ENCODE measurements around the gene ENO2.

ENO2 gene

GRCh38 chr12:6925540-6926279, 11.3 kb downstream of the ENO2 start:
- H3K27me3 ChIP-seq (ENCODE audit: insufficient read depth, low read length, poor library complexity), result no peaks in the 10 kb centered on the region
- H3K79me2 ChIP-seq (ENCODE audit: control insufficient read depth, insufficient read depth, low read length), result peaks cover 21% of the 10 kb centered on the region
- DNase-seq, result peak; percentile 96
- H3K4ac ChIP-seq (ENCODE audit: low read depth, low read length), result peak overlapping the region; percentile 44
- H3K23ac ChIP-seq (ENCODE audit: low read length), result peak overlapping the region; percentile 97
- H2AK5ac ChIP-seq (ENCODE audit: low read length), result peak overlapping the region; percentile 91
- no peak overlapping the region for H4K5ac ChIP-seq (ENCODE audit: low read length)
- WGBS (ENCODE audit: extremely low coverage, insufficient coverage, low lambda C conversion rate), result no CpG with 5 or more reads among the region's 8 CpGs
- no peaks in the 10 kb centered on the region for H3K36me3 ChIP-seq (ENCODE audit: control insufficient read depth, insufficient read depth, low read length)
- H3K4me3 ChIP-seq (ENCODE audit: low read length), result peak overlapping the region; percentile 32
- H3K18ac ChIP-seq (ENCODE audit: low read length), result peak overlapping the region; percentile 19
- peaks cover 4% of the 10 kb centered on the region for H3K79me1 ChIP-seq (ENCODE audit: low read length)
- H3K9ac ChIP-seq (ENCODE audit: low read length), result peak overlapping the region; percentile 92
- H2BK120ac ChIP-seq (ENCODE audit: low read depth, low read length), result no peak overlapping the region
- H4K8ac ChIP-seq (ENCODE audit: low read depth, low read length), result no peak overlapping the region
- H2BK5ac ChIP-seq (ENCODE audit: low read length), result peak overlapping the region; percentile 89
- H3K27ac ChIP-seq (ENCODE audit: low read depth, low read length), result peak overlapping the region; percentile 94
- peak overlapping the region; percentile 96 for H3K56ac ChIP-seq (ENCODE audit: low read length)
- H3K4me2 ChIP-seq (ENCODE audit: low read length), result peak overlapping the region; percentile 79
- peaks cover 19% of the 10 kb centered on the region for H3K4me1 ChIP-seq (ENCODE audit: control insufficient read depth, low read depth, low read length)
- H2BK15ac ChIP-seq (replicated peaks; ENCODE audit: low read depth), result no peak overlapping the region

DNA sequence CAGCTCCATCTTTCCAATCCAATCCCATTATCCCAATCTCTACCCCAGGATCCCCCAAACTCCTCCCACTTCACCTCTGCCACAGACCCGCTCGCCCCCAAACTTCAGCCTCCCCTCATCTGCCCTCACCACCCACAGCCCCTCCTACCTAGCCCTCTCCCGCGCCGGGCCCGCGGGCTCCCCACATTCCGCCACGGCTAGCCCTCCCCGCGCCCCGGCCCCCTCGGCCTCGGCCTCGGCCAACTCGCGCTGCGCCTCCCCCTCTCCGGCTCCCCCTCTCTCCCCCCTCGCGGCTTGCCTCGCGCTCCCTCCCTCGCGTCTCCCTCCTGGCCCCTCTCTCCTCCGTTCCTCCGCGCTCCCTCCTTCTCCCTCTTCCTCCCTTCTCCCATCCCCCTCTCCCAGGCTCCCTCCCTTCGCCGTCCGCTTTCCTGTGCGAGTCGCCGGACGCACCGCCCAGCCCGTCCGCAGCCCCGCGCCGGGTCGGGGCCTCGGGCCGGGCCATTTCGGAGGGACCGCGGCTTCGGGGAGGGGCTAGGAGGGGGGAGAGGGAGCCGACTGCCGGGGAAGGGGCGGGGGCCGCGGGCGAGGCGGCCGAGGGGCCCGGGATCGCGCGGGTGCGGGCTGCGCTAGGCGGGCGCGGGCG, 13.1 kb downstream of the ENO2 start, which contains the start of gene ATN1:
TSS of gene ATN1 (plus strand) at position 581 of the 643 bp plus-strand sequence. CDS start 6,043 bp downstream, outside the sequence.
- Histone ChIP-seq H3K18ac (ENCODE audit: low read length) (peak within 1 kb of the TSS; percentile 99), H3K9ac (ENCODE audit: low read length) (peak within 1 kb of the TSS; percentile 96), H3K27ac (ENCODE audit: low read depth, low read length) (peak within 1 kb of the TSS; percentile 94), H3K36me3 (ENCODE audit: control insufficient read depth, insufficient read depth, low read length) (peaks cover 1% of the 10 kb centered on the region), H4K5ac (ENCODE audit: low read length) (no peak within 1 kb of the TSS), H3K4me1 (ENCODE audit: control insufficient read depth, low read depth, low read length) (peaks cover 19% of the 10 kb centered on the region), H2BK120ac (ENCODE audit: low read depth, low read length) (peak within 1 kb of the TSS; percentile 99), H2BK5ac (ENCODE audit: low read length) (peak within 1 kb of the TSS; percentile 74), H3K4me3 (ENCODE audit: low read length) (peak within 1 kb of the TSS; percentile 95), H4K8ac (ENCODE audit: low read depth, low read length) (peak within 1 kb of the TSS; percentile 90), H3K27me3 (ENCODE audit: insufficient read depth, low read length, poor library complexity) (no peaks in the 10 kb centered on the region), H3K4me2 (ENCODE audit: low read length) (peak within 1 kb of the TSS; percentile 98), H3K23ac (ENCODE audit: low read length) (peak within 1 kb of the TSS; percentile 68), H3K79me2 (ENCODE audit: control insufficient read depth, insufficient read depth, low read length) (peaks cover 34% of the 10 kb centered on the region), H3K4ac (ENCODE audit: low read depth, low read length) (peak within 1 kb of the TSS; percentile 100), H3K79me1 (ENCODE audit: low read length) (peaks cover 9% of the 10 kb centered on the region), H3K56ac (ENCODE audit: low read length) (peak within 1 kb of the TSS; percentile 98), H2BK15ac (replicated peaks; ENCODE audit: low read depth) (peak within 1 kb of the TSS; percentile 28), H2AK5ac (ENCODE audit: low read length) (peak within 1 kb of the TSS; percentile 82)
- DNase-seq, result peak; percentile 93
- no CpG with 5 or more reads among the region's 66 CpGs for WGBS (ENCODE audit: extremely low coverage, insufficient coverage, low lambda C conversion rate)

- Histone ChIP-seq H2BK5ac (ENCODE audit: low read length) (peak overlapping the region; percentile 54), H3K79me1 (ENCODE audit: low read length) (peaks cover 12% of the 10 kb centered on the region), H3K4me3 (ENCODE audit: low read length) (peak overlapping the region; percentile 95), H4K5ac (ENCODE audit: low read length) (no peak overlapping the region), H3K79me2 (ENCODE audit: control insufficient read depth, insufficient read depth, low read length) (peaks cover 38% of the 10 kb centered on the region), H2BK120ac (ENCODE audit: low read depth, low read length) (peak overlapping the region; percentile 99), H2AK5ac (ENCODE audit: low read length) (peak overlapping the region; percentile 22), H3K4ac (ENCODE audit: low read depth, low read length) (peak overlapping the region; percentile 100), H3K4me1 (ENCODE audit: control insufficient read depth, low read depth, low read length) (peaks cover 19% of the 10 kb centered on the region), H4K8ac (ENCODE audit: low read depth, low read length) (peak overlapping the region; percentile 90), H3K56ac (ENCODE audit: low read length) (peak overlapping the region; percentile 98), H3K9ac (ENCODE audit: low read length) (peak overlapping the region; percentile 96), H3K36me3 (ENCODE audit: control insufficient read depth, insufficient read depth, low read length) (peaks cover 3% of the 10 kb centered on the region), H2BK15ac (replicated peaks; ENCODE audit: low read depth) (no peak overlapping the region), H3K23ac (ENCODE audit: low read length) (no peak overlapping the region), H3K27ac (ENCODE audit: low read depth, low read length) (peak overlapping the region; percentile 57), H3K18ac (ENCODE audit: low read length) (peak overlapping the region; percentile 99), H3K4me2 (ENCODE audit: low read length) (peak overlapping the region; percentile 98), H3K27me3 (ENCODE audit: insufficient read depth, low read length, poor library complexity) (no peaks in the 10 kb centered on the region)
- no peak for DNase-seq
- no CpG with 5 or more reads among the region's 79 CpGs for WGBS (ENCODE audit: extremely low coverage, insufficient coverage, low lambda C conversion rate)
Observed at GRCh38 chr12:6928022-6928702, 13.8 kb downstream of the ENO2 start.

DNA sequence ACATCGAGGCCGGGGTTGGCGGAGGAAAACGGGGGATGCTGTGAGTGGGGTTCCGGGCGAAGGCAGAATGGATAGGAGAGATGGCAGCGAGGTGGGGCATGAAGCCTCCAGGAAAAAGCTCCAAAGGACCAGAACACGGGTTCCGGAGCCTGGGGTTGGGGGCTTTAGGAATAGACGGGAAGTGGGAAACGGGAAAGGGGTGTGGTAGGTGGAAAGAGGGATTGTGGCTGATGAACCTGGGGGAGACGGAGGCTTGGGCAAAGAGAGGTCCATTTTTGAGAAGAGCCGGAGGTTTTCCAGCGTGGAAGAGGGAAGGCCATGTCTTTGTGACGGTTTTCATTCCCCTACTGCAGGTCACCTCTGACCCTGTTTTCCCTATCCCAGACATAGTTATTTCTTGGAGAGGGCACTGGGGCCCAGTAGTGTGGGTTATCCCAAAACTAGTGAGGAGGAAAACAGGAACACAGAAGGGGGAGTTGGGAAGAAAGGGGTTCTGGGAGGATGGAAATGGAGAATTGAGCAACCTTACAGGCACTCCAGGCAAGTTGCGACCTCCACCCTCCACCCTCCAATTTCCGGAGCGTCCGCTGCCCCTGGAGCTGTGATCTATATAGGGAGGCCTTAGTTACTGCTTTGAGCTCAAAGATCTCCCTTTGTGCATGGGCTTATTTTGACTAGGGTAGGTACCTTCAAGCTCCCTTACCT, 14.5 kb downstream of the ENO2 start:
- Histone ChIP-seq H3K79me2 (ENCODE audit: control insufficient read depth, insufficient read depth, low read length) (peaks cover 41% of the 10 kb centered on the region), H3K56ac (ENCODE audit: low read length) (peak overlapping the region; percentile 98), H4K5ac (ENCODE audit: low read length) (no peak overlapping the region), H2BK5ac (ENCODE audit: low read length) (peak overlapping the region; percentile 54), H3K23ac (ENCODE audit: low read length) (peak overlapping the region; percentile 68), H3K4me1 (ENCODE audit: control insufficient read depth, low read depth, low read length) (peaks cover 19% of the 10 kb centered on the region), H4K8ac (ENCODE audit: low read depth, low read length) (no peak overlapping the region), H3K4me2 (ENCODE audit: low read length) (peak overlapping the region; percentile 98), H3K27me3 (ENCODE audit: insufficient read depth, low read length, poor library complexity) (no peaks in the 10 kb centered on the region), H3K9ac (ENCODE audit: low read length) (peak overlapping the region; percentile 96), H3K79me1 (ENCODE audit: low read length) (peaks cover 15% of the 10 kb centered on the region), H2AK5ac (ENCODE audit: low read length) (peak overlapping the region; percentile 61), H3K18ac (ENCODE audit: low read length) (peak overlapping the region; percentile 99), H2BK15ac (replicated peaks; ENCODE audit: low read depth) (no peak overlapping the region), H3K4ac (ENCODE audit: low read depth, low read length) (peak overlapping the region; percentile 100), H2BK120ac (ENCODE audit: low read depth, low read length) (peak overlapping the region; percentile 99), H3K36me3 (ENCODE audit: control insufficient read depth, insufficient read depth, low read length) (peaks cover 3% of the 10 kb centered on the region), H3K27ac (ENCODE audit: low read depth, low read length) (peak overlapping the region; percentile 53), H3K4me3 (ENCODE audit: low read length) (peak overlapping the region; percentile 95)
- no CpG with 5 or more reads among the region's 19 CpGs for WGBS (ENCODE audit: extremely low coverage, insufficient coverage, low lambda C conversion rate)
- peak; percentile 23 for DNase-seq
